Naive B cell (primary cell): Measurements from ENCODE around the gene PRSS22. TPM values are rescaled to one million over a fixed set of nuclear protein-coding genes. Genes with fewer than 3 reads are reported as not detected.

ENCODE experiments used
- ATAC-seq, 2 donors: fragments of 150-1000 bp; cut with Tn5 transposase; 2 replicates each; pipeline ENCODE4 v1.10.0; 2021; ENCODE audit warnings: low read depth in 2 of 2, mild to moderate bottlenecking in 2 of 2, moderate library complexity in 2 of 2
- DNase-seq: peaks from one replicate; pipeline ENCODE4 v3.0.0; 2022
- H3K27ac Mint-ChIP-seq, 6 donors: one replicate each; pipeline ENCODE4 v1.8.0; 2020 to 2022; ENCODE audit warnings: mild to moderate bottlenecking in 6 of 6, mixed read lengths in 6 of 6, moderate library complexity in 5 of 6, inconsistent platforms in 2 of 6
- H3K27me3 Mint-ChIP-seq, 3 donors: one replicate each; pipeline ENCODE4 v1.8.0; 2021 to 2022; ENCODE audit warnings: mixed read lengths in 3 of 3, mild to moderate bottlenecking in 1 of 3
- H3K36me3 Mint-ChIP-seq, 2 donors: one replicate each; pipeline ENCODE4 v1.8.0; 2020 to 2022; ENCODE audit warnings: mixed read lengths in 2 of 2, inconsistent platforms in 1 of 2, mild to moderate bottlenecking in 1 of 2
- H3K4me1 Mint-ChIP-seq, 3 donors: one replicate each; pipeline ENCODE4 v1.8.0; 2020 to 2022; ENCODE audit warnings: mixed read lengths in 3 of 3, inconsistent platforms in 1 of 3, mild to moderate bottlenecking in 1 of 3, moderate library complexity in 1 of 3
- H3K4me3 Mint-ChIP-seq, 8 donors: one replicate each; pipeline ENCODE4 v1.8.0; 2020 to 2022; ENCODE audit warnings: mild to moderate bottlenecking in 8 of 8, mixed read lengths in 8 of 8, moderate library complexity in 8 of 8, inconsistent platforms in 2 of 8
- H3K9me3 Mint-ChIP-seq, 7 donors: one replicate each; pipeline ENCODE4 v1.8.0; 2020 to 2022; ENCODE audit warnings: mixed read lengths in 7 of 7, mild to moderate bottlenecking in 5 of 7, inconsistent platforms in 2 of 7, moderate library complexity in 1 of 7
- polyA plus RNA-seq, 6 donors: library from polyadenylated mRNA; unstranded; fragments of 300-500 nt; fragmentation: Illumina TruSeq; gene quantifications; one replicate each; pipeline ENCODE4 v1.2.3, GENCODE V29; 2021; ENCODE audit warnings: low read depth in 6 of 6

PRSS22 gene
- polyA plus RNA-seq, 6 donors from 2014 or later, result not detected

DNA sequence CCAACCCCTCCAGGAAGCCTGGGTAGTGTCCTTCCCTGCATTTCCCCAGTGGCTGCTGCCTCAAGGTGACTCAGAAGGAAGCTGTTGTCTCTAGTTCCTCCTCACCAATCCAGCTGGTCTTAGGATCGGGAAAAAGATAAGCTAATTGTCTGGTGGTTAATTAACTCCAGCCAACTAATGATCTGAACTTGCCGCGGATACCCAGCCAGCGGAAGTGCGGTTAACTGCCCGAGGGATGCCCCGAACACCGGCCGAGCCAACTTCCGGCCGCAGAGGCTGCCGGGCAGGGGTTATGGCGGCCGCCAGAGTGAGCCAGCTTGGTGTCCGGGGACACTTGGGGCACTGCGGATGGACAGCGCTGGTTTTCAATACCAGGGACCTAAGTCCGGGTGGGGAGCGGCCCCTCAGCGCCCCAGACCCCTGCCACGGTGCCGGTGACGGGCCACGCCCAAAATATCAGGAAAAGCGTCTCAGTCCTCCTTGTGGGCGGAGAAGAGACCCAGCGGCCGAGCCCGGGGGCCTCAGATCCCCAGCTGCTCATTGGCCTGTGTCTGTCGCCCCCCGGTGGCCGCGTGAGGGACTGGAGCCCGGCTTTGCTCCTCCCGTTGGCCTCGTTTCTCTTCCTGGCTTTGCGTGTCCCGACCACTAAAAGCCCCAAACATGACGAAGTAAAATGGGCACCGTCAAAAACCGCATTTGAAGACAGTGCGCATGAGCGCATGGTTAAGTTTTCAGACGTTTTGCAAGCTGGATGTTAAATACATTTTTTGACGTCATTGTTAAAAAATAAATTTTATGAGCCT, 10.2 kb upstream of the PRSS22 start:
- ATAC-seq (peak; percentile 92 to 93), DNase-seq (peak; percentile 87)
- H3K36me3 Mint-ChIP-seq, result no peaks in the 10 kb centered on the region
- peaks cover 6 to 13% (median 7%) of the 10 kb centered on the region in 3 donors for H3K4me1 Mint-ChIP-seq
- peaks cover 7 to 38% (median 24%) of the 10 kb centered on the region in 3 donors for H3K27me3 Mint-ChIP-seq
- peak overlapping the region; percentile 68 to 94 (median 90) for H3K27ac Mint-ChIP-seq
- H3K9me3 Mint-ChIP-seq, result no peaks in the 10 kb centered on the region
- peak overlapping the region; percentile 89 to 95 (median 92) for H3K4me3 Mint-ChIP-seq

DNA sequence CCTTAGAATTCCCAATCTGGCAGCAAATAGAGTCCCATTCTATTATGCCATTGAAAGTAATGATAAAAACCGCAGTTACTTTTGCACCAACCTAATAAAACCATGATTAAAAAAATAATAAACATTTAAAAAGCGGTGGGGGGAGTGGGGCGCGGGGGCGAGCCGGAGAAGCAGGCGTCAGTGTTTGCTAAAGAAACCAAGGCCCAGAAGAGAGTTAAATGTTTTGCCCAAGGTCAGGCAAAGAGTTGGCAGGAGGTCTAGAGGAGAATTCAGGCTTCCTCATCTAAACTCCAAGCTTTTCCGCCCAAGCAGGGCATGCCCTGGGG, 9.7 kb upstream of the PRSS22 start:
- H3K27me3 Mint-ChIP-seq, result peaks cover 7 to 38% (median 24%) of the 10 kb centered on the region in 3 donors
- no peaks in the 10 kb centered on the region for H3K36me3 Mint-ChIP-seq
- peak overlapping the region; percentile 66 to 94 (median 86) for H3K27ac Mint-ChIP-seq
- no peaks in the 10 kb centered on the region for H3K9me3 Mint-ChIP-seq
- no peak for ATAC-seq
- H3K4me1 Mint-ChIP-seq, result peaks cover 6 to 13% (median 7%) of the 10 kb centered on the region in 3 donors
- peak overlapping the region; percentile 89 to 95 (median 92) for H3K4me3 Mint-ChIP-seq
- no peak for DNase-seq

GRCh38 chr16:2866431-2866830, 8.5 kb upstream of the PRSS22 start:
- DNase-seq (no peak), ATAC-seq (no peak)
- Mint-ChIP-seq H3K4me3 (peak overlapping the region in 2 of 8 donors; percentile 35 to 40), H3K36me3 (no peaks in the 10 kb centered on the region), H3K27me3 (peaks cover 8 to 38% (median 26%) of the 10 kb centered on the region in 3 donors), H3K27ac (peak overlapping the region in 1 of 6 donors; percentile 15), H3K9me3 (no peaks in the 10 kb centered on the region), H3K4me1 (peaks cover 6 to 13% (median 7%) of the 10 kb centered on the region in 3 donors)

GRCh38 chr16:2865651-2866050, 7.7 kb upstream of the PRSS22 start:
- ATAC-seq, result no peak
- Mint-ChIP-seq H3K27ac (no peak overlapping the region), H3K9me3 (no peaks in the 10 kb centered on the region), H3K4me1 (peaks cover 6 to 13% (median 7%) of the 10 kb centered on the region in 3 donors), H3K27me3 (peaks cover 13 to 32% (median 28%) of the 10 kb centered on the region in 3 donors), H3K4me3 (peak overlapping the region in 2 of 8 donors; percentile 35 to 50), H3K36me3 (no peaks in the 10 kb centered on the region)
- no peak for DNase-seq

DNA sequence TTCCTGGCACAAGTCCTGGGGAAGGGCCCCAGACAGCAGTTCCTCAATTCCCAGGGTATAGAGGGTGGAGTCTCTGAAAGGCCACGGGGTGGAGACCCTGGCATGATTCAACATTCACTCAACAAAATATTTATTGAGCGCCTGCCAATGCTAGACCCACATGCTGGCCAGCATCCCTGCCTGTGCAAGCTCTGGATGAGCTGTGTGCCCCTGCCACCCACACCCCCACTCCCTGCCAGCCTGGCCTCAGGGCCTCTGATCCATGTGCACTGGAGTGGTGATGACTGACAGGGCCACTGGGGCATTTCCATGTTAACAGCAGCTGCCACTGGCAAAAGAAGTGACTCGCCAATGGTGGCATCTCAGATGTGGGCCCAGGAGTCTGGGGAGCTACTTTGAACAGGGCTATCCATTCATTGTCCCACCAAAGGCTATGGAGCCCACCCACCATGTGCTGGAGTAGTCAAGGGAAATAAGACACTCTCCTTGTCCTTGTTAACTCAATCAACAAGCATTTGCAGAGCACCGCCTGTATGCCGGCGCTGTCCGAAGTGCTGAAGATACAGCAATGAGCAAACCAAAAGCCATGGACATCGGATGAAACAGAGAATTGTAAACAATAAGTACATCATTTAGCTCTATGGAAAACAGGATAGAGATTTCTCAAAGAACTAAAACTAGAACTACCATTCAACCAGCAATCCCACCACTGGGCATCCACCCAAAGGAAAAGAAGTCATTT, 3.0 kb upstream of the PRSS22 start:
- Mint-ChIP-seq H3K4me1 (peaks cover 5 to 7% (median 6%) of the 10 kb centered on the region in 3 donors), H3K4me3 (no peak overlapping the region), H3K36me3 (peaks cover 0 to 14% of the 10 kb centered on the region in 2 donors), H3K9me3 (peaks cover 0 to 4% (median 0%) of the 10 kb centered on the region in 7 donors), H3K27me3 (peaks cover 22 to 51% (median 48%) of the 10 kb centered on the region in 3 donors), H3K27ac (no peak overlapping the region)
- ATAC-seq (no peak), DNase-seq (no peak)

DNA sequence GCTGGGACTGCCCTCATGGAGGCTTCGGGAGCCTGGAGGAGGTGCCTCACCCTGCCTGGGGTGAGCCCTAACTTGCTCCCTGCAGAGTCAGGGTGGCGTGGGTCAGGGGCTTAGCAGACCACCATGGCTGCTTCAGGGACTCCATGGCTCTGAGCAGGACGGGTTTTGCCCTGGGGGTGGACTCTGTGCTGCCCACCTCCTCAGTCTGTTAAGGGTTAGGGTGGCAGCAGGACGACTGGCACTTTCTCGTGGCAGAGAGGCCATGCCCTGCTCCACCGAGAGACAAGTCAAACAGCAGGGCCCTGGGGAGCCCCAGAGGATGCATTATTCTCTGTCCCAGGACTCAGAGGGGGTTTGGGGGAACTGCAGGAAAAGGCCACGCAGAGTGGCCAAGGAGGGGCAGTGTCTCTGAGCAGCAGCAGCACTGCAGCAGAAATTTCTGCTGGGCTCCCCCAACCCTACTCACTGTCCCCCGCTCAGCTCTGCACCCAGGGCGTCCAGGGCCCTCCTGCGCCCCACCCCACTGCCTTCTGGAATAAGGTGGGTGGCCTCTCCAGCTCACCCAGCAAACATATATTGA, 1.8 kb upstream of the PRSS22 start:
- Mint-ChIP-seq H3K27me3 (peaks cover 22 to 52% (median 40%) of the 10 kb centered on the region in 3 donors), H3K4me1 (peaks cover 5 to 7% (median 6%) of the 10 kb centered on the region in 3 donors), H3K4me3 (no peak overlapping the region), H3K9me3 (peaks cover under 1 to 6% (median 2%) of the 10 kb centered on the region in 7 donors), H3K36me3 (peaks cover 0 to 15% of the 10 kb centered on the region in 2 donors), H3K27ac (no peak overlapping the region)
- no peak for DNase-seq
- ATAC-seq, result no peak

GRCh38 chr16:2858245-2859025, 465 bp upstream of the PRSS22 start:
- Mint-ChIP-seq H3K36me3 (peaks cover 0 to 27% of the 10 kb centered on the region in 2 donors), H3K27ac (no peak overlapping the region), H3K4me1 (peaks cover 5 to 7% (median 6%) of the 10 kb centered on the region in 3 donors), H3K4me3 (no peak overlapping the region), H3K9me3 (peaks cover 10 to 17% (median 12%) of the 10 kb centered on the region in 7 donors), H3K27me3 (peaks cover 21 to 55% (median 42%) of the 10 kb centered on the region in 3 donors)
- DNase-seq (no peak), ATAC-seq (no peak)

- H3K27ac Mint-ChIP-seq, result peak overlapping the region in 1 of 6 donors; percentile 56
- ATAC-seq (no peak), DNase-seq (no peak)
- peaks cover 5 to 7% (median 6%) of the 10 kb centered on the region in 3 donors for H3K4me1 Mint-ChIP-seq
- H3K36me3 Mint-ChIP-seq, result peaks cover 0 to 27% of the 10 kb centered on the region in 2 donors
- H3K4me3 Mint-ChIP-seq, result no peak overlapping the region
- H3K9me3 Mint-ChIP-seq, result peaks cover 10 to 17% (median 12%) of the 10 kb centered on the region in 7 donors
- H3K27me3 Mint-ChIP-seq, result peaks cover 21 to 59% (median 42%) of the 10 kb centered on the region in 3 donors
Measured at GRCh38 chr16:2856686-2857450, 1.1 kb downstream of the PRSS22 start.

GRCh38 chr16:2856061-2856670, 1.8 kb downstream of the PRSS22 start:
- peaks cover 17 to 64% (median 38%) of the 10 kb centered on the region in 3 donors for H3K27me3 Mint-ChIP-seq
- H3K9me3 Mint-ChIP-seq, result peaks cover 10 to 19% (median 12%) of the 10 kb centered on the region in 7 donors
- DNase-seq, result no peak
- H3K4me1 Mint-ChIP-seq, result peaks cover 5 to 7% (median 6%) of the 10 kb centered on the region in 3 donors
- H3K36me3 Mint-ChIP-seq, result peaks cover 0 to 27% of the 10 kb centered on the region in 2 donors
- no peak overlapping the region for H3K4me3 Mint-ChIP-seq
- no peak overlapping the region for H3K27ac Mint-ChIP-seq
- ATAC-seq, result peak in 1 of 2 donors; percentile 16

DNA sequence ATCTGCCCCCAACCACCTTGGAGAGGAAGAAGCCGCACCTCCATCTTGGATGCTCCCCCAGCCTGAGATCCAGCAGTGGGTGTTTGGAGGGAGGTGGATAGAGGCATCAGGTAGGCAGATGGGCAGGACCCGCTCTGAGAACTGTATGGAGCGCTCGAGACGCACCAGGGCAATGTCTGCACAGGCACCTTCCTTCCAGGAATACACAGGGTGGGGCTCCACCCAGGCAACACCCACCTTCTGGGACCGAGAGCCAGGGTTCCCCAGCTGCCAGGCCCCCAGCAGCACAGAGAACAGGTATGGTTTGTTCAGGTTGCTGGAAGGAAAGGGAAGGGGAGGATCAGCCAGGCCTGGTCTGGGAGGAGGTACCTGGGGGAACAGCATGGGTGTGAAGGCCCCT, 2.4 kb downstream of the PRSS22 start:
- Mint-ChIP-seq H3K4me3 (no peak overlapping the region), H3K27ac (no peak overlapping the region), H3K9me3 (peaks cover 10 to 20% (median 12%) of the 10 kb centered on the region in 7 donors), H3K4me1 (peaks cover 5 to 7% (median 6%) of the 10 kb centered on the region in 3 donors), H3K36me3 (peaks cover 0 to 26% of the 10 kb centered on the region in 2 donors), H3K27me3 (peaks cover 14 to 65% (median 37%) of the 10 kb centered on the region in 3 donors)
- no peak for ATAC-seq
- no peak for DNase-seq

GRCh38 chr16:2854700-2855309, 3.2 kb downstream of the PRSS22 start:
- Mint-ChIP-seq H3K36me3 (peaks cover 0 to 20% of the 10 kb centered on the region in 2 donors), H3K27ac (no peak overlapping the region), H3K4me3 (no peak overlapping the region), H3K27me3 (peaks cover 9 to 64% (median 38%) of the 10 kb centered on the region in 3 donors), H3K4me1 (peaks cover 5 to 7% (median 6%) of the 10 kb centered on the region in 3 donors), H3K9me3 (peaks cover 10 to 16% (median 12%) of the 10 kb centered on the region in 7 donors)
- no peak for ATAC-seq
- no peak for DNase-seq
